Measurements from ENCODE around the gene GNS. TPM values are rescaled to one million over a fixed set of nuclear protein-coding genes. Genes with fewer than 3 reads are reported as not detected.
A peak's percentile ranks its signal among the peaks of the same experiment; 100 is the strongest.

The GNS gene
- total RNA-seq, 1 donor from 2014 or later = 135 TPM

DNA sequence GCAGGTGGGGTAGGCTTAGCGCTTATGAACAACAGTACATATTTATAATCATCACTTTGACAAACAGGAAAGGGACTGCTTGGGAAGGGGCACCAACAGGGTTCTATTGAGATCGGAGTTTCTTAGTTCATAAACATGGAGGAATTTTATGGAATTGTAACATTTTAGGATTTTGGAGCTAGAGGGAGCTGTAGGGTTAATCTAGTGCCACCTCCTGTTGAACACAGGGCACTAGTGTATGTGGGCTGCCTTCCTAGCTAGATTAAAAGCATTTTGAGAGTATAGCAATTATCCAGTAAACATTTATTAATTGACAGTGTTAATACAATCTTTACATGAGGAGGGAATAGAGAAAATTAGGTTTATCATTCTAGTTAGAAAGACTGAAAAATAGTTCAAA is 42.2 kb upstream of the GNS start:
- TF ChIP-seq, protein P1, sequence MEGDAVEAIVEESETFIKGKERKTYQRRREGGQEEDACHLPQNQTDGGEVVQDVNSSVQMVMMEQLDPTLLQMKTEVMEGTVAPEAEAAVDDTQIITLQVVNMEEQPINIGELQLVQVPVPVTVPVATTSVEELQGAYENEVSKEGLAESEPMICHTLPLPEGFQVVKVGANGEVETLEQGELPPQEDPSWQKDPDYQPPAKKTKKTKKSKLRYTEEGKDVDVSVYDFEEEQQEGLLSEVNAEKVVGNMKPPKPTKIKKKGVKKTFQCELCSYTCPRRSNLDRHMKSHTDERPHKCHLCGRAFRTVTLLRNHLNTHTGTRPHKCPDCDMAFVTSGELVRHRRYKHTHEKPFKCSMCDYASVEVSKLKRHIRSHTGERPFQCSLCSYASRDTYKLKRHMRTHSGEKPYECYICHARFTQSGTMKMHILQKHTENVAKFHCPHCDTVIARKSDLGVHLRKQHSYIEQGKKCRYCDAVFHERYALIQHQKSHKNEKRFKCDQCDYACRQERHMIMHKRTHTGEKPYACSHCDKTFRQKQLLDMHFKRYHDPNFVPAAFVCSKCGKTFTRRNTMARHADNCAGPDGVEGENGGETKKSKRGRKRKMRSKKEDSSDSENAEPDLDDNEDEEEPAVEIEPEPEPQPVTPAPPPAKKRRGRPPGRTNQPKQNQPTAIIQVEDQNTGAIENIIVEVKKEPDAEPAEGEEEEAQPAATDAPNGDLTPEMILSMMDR (IDR thresholded peaks at IDR 0.05) = peak; percentile 20
- Mint-ChIP-seq H3K27ac (ENCODE audit: unreplicated experiment) (no peak overlapping the region), H3K9me3 (ENCODE audit: low read depth) (no peaks in the 10 kb centered on the region), H3K4me3 (ENCODE audit: unreplicated experiment) (no peak overlapping the region), H3K4me1 (ENCODE audit: low read depth) (no peaks in the 10 kb centered on the region), H3K36me3 (ENCODE audit: low read depth) (no peaks in the 10 kb centered on the region), H3K27me3 (ENCODE audit: low read depth) (peaks cover 31% of the 10 kb centered on the region)
- DNase-seq (ENCODE audit: low spot score) = no peak

DNA sequence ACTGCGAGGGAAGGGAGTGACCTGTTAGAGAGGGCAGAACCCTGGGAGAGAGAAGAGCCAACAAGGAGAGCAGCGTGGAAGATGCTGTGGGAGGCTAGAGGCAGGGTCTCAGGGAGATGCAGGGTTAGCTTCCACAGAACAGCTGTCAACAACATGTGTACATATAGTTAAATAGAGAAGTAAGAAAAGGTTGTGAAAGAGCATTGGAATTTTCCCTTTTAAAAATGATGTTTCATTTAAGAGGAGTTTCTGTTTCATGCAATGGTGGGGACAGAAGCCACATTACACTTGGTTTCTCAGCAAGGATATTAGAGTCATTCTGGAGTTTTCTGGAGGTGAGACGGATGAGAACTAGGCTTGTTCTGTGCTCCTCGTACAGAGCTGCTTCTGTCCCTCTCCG is 41.4 kb upstream of the GNS start:
- H3K9me3 Mint-ChIP-seq (ENCODE audit: low read depth) = no peaks in the 10 kb centered on the region
- H3K27ac Mint-ChIP-seq (ENCODE audit: unreplicated experiment) = no peak overlapping the region
- peaks cover 31% of the 10 kb centered on the region for H3K27me3 Mint-ChIP-seq (ENCODE audit: low read depth)
- H3K36me3 Mint-ChIP-seq (ENCODE audit: low read depth) = no peaks in the 10 kb centered on the region
- peaks cover 2% of the 10 kb centered on the region for H3K4me1 Mint-ChIP-seq (ENCODE audit: low read depth)
- TF ChIP-seq, protein P1 (IDR thresholded peaks at IDR 0.05) = no peak
- no peak for DNase-seq (ENCODE audit: low spot score)
- H3K4me3 Mint-ChIP-seq (ENCODE audit: unreplicated experiment) = no peak overlapping the region

- no peak overlapping the region for H3K27ac Mint-ChIP-seq (ENCODE audit: unreplicated experiment)
- no peak for DNase-seq (ENCODE audit: low spot score)
- TF ChIP-seq, protein P1 (IDR thresholded peaks at IDR 0.05) = no peak
- H3K27me3 Mint-ChIP-seq (ENCODE audit: low read depth) = peaks cover 22% of the 10 kb centered on the region
- H3K4me3 Mint-ChIP-seq (ENCODE audit: unreplicated experiment) = no peak overlapping the region
- H3K9me3 Mint-ChIP-seq (ENCODE audit: low read depth) = no peaks in the 10 kb centered on the region
- H3K4me1 Mint-ChIP-seq (ENCODE audit: low read depth) = peaks cover 2% of the 10 kb centered on the region
- no peaks in the 10 kb centered on the region for H3K36me3 Mint-ChIP-seq (ENCODE audit: low read depth)
Observed at GRCh38 chr12:64798165-64798564, 39.0 kb upstream of the GNS start.

DNA sequence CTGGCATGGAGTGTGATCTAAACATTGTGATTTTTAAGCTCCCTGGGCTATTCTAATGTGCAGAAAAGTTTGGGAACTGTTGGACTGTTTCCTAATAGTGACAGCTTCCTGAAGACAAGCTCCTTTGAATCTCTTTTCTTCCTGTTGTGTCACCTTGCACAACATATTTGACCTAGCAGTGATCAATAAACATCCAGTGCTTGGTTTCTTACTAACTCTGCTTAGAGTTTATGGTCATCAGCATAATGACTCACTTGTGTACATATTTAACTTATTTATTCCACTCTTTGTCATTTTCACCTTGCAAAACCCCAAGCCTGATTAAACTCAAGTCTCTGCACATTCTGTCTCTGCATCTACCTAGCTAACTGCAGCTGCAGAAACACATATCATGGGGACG is 38.0 kb upstream of the GNS start:
- no peak overlapping the region for H3K4me3 Mint-ChIP-seq (ENCODE audit: unreplicated experiment)
- H3K4me1 Mint-ChIP-seq (ENCODE audit: low read depth) = peaks cover 2% of the 10 kb centered on the region
- no peak overlapping the region for H3K27ac Mint-ChIP-seq (ENCODE audit: unreplicated experiment)
- H3K27me3 Mint-ChIP-seq (ENCODE audit: low read depth) = peaks cover 19% of the 10 kb centered on the region
- H3K36me3 Mint-ChIP-seq (ENCODE audit: low read depth) = no peaks in the 10 kb centered on the region
- no peaks in the 10 kb centered on the region for H3K9me3 Mint-ChIP-seq (ENCODE audit: low read depth)
- TF ChIP-seq, protein P1 (IDR thresholded peaks at IDR 0.05) = no peak
- DNase-seq (ENCODE audit: low spot score) = no peak

DNA sequence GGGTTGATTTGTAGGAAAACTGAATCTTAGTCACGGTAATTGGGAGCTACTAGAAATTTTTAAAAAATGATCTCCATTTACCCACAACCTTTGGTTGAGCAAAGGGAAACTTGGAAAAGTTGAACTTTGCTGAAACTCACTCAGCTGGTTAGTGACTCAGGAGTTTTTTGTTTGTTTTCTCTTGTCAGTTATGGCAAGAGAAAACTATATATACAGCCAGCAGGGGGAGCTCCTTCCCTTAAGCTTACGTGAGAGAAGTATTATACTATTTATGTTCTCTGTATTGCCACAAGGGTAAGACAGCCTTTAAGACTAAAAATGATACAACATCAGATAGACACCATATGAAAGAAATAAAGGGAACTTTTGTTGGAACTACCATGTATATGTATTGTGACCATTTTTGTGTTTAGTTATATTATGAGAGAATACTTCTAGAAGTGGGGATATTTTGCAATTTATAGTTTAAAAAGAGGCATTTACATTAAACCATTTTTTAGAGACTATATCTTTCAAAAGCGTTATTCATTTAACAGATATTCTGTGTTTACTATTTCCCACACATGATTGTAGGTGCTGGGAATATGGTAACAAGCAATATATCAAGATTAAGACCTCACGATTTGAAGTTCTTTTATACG is 37.1 kb upstream of the GNS start:
- H3K4me3 Mint-ChIP-seq (ENCODE audit: unreplicated experiment) = no peak overlapping the region
- H3K4me1 Mint-ChIP-seq (ENCODE audit: low read depth) = peaks cover 2% of the 10 kb centered on the region
- DNase-seq (ENCODE audit: low spot score) = no peak
- H3K9me3 Mint-ChIP-seq (ENCODE audit: low read depth) = no peaks in the 10 kb centered on the region
- no peak overlapping the region for H3K27ac Mint-ChIP-seq (ENCODE audit: unreplicated experiment)
- H3K27me3 Mint-ChIP-seq (ENCODE audit: low read depth) = peaks cover 18% of the 10 kb centered on the region
- H3K36me3 Mint-ChIP-seq (ENCODE audit: low read depth) = no peaks in the 10 kb centered on the region
- TF ChIP-seq, protein P1 (IDR thresholded peaks at IDR 0.05) = peak; percentile 95

Data from chondrocyte (in vitro differentiated cells).